M059J (cell line): ENCODE data around the gene CHMP4A. TPM values are rescaled to one million over a fixed set of nuclear protein-coding genes. Genes with fewer than 3 reads are reported as not detected.
"Not testable (repeated sequence)": the region's sequence is repeated elsewhere in the genome, so short reads cannot be mapped to it uniquely, and the experiment has no call there.

ENCODE experiments used
- DNase-seq: peaks from one replicate; pipeline ENCODE4 v3.0.0-alpha.2; 2012; ENCODE audit warnings: low read depth
- total RNA-seq: library from RNA; depleted of rRNA; stranded (reverse); fragments of >200 nt; shearing (Covaris generic); gene quantifications from 2 replicates; pipeline ENCODE4 v1.2.3, GENCODE V29; 2014

Gene CHMP4A
- total RNA-seq, 1 experiment from 2014 or later: 44.8 TPM

- no peak for DNase-seq
Observed at GRCh38 chr14:24247422-24247821, 34.1 kb upstream of the CHMP4A start.

- peak; percentile 53 for DNase-seq
Observed at GRCh38 chr14:24246765-24247212, 33.5 kb upstream of the CHMP4A start.

GRCh38 chr14:24245350-24245749, 32.1 kb upstream of the CHMP4A start:
- DNase-seq: not testable (repeated sequence)

- DNase-seq: peak; percentile 34
Observed at GRCh38 chr14:24243336-24243836, 30.1 kb upstream of the CHMP4A start.

- DNase-seq: peak; percentile 90
Observed at GRCh38 chr14:24241829-24242443, 28.6 kb upstream of the CHMP4A start.

- DNase-seq: no peak
Observed at GRCh38 chr14:24240110-24240918, 27.0 kb upstream of the CHMP4A start.

- no peak for DNase-seq
Observed at GRCh38 chr14:24238527-24239037, 25.3 kb upstream of the CHMP4A start.

GRCh38 chr14:24238123-24238522, 24.8 kb upstream of the CHMP4A start:
- peak; percentile 55 for DNase-seq

GRCh38 chr14:24237463-24237955, 24.2 kb upstream of the CHMP4A start:
- no peak for DNase-seq

- DNase-seq: no peak
Observed at GRCh38 chr14:24236689-24237462, 23.6 kb upstream of the CHMP4A start.

- no peak for DNase-seq
Observed at GRCh38 chr14:24235804-24236688, 22.8 kb upstream of the CHMP4A start.

DNA sequence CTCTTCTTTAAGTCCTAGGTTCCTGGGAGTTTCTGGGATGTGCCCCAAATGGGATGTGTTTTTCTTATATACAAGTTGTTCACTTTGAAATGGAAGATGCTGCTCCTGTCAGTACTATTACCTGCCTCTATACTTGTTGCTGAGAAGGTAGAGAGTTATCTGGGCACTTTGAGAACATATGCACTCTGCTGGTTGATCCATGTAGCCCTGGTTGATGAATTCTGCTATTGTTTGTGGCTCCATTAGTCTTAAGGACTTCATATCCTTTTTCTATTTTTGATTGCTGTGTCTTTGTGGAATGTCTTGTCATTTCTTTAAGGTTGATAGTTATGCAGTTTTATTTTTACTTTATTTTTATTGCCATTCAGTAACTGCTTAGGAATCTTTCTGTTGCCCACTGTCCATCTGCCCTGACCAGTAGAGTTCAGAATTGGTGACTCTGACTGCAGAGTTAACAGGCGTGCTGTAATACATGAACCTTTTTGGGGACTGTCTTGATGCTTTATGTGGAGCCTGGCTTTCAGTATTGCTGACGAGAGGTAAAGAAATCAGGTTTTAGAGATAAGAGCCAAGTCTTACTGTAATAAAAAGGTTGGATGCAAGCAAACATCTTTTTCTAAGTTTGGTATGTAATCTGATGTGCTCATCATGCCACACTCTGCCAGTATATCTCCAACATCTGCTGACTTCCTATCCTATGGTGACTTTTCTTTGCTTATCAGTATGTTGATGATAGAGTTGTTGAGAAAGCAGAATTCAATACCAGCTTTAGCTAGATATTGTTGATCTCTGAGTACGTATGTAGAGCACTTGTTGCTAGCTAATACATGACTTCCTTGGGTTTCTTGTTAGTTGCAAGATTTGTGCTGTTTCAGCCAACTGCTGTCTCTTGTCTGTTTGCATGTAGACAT, 21.1 kb upstream of the CHMP4A start:
- DNase-seq: no peak

GRCh38 chr14:24233538-24233866, 20.2 kb upstream of the CHMP4A start:
- DNase-seq: no peak

GRCh38 chr14:24232645-24233537, 19.6 kb upstream of the CHMP4A start, which contains the start of gene GMPR2:
TSS of gene GMPR2 (plus strand) at chr14:24232929. CDS start at chr14:24233254, 325 bp downstream.
- no peak for DNase-seq

GRCh38 chr14:24232121-24232644, 18.9 kb upstream of the CHMP4A start, which contains the start of gene NEDD8:
TSS of gene NEDD8 (minus strand) at chr14:24232367. CDS start at chr14:24232267, 100 bp downstream.
- DNase-seq: peak; percentile 95

- DNase-seq: no peak
Observed at GRCh38 chr14:24231263-24232120, 18.2 kb upstream of the CHMP4A start.

DNA sequence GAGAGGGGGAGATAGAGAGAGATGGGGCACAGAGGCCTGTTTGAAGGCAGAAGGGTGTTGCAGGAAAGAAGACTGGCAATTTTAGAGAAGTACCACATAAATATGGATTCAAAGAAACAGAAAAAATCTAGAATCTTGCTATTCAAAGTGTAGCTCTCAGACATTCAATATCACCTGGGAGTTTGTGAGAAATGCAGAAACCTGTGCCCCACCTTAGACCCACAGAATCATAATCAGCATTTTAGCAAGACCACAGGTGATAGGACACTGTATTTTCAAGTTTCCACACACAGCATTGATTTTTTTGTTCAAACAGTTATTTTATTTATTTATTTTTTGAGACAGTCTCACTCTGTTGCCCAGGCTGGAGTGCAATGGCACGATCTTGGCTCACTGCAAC, 15.6 kb upstream of the CHMP4A start:
- no peak for DNase-seq
